Measurements from ENCODE around the gene DHRS3. TPM values are rescaled to one million over a fixed set of nuclear protein-coding genes. Genes with fewer than 3 reads are reported as not detected.

DHRS3 gene
- total and polyA plus RNA-seq, 2 of the 13 experiments (the other 11 are each of a cell fraction or from before 2014, with no cell fraction given) = 48.5 to 90.5 TPM

DNA sequence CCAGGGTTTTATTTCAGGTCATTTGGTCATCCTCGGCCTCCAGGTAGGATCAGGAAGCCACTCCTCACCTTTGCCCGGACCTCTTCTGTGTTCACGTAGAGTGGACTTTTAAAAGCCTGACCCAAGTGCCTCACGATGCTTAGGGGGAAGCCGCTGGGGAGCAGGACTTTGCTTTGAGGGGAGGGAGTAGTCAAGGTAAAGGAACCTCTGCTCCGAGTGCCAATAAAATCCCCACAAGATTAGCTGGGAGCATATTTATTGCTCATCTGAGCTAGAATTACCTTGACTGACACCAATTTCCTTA lies 603 bp upstream of the DHRS3 start (continued):
- TF ChIP-seq HMGXB3 (CRISPR knock-in tag; IDR thresholded peaks at IDR 0.05; ENCODE audit: borderline replicate concordance) (no peak), ZNF121 (CRISPR knock-in tag; IDR thresholded peaks at IDR 0.05) (no peak), ZSCAN31 (CRISPR knock-in tag; IDR thresholded peaks at IDR 0.05; ENCODE audit: low read depth) (no peak), ZNF776 (CRISPR knock-in tag; IDR thresholded peaks at IDR 0.05) (no peak), ISX (CRISPR knock-in tag; conservative IDR thresholded peaks at IDR 0.05) (0 out of 2 replicates have a peak, but pooled peaks have one; percentile 16), ZFY (CRISPR knock-in tag; IDR thresholded peaks at IDR 0.05) (peak; percentile 13; the same call in 1 of the 2 replicates), CHCHD3 (CRISPR knock-in tag; IDR thresholded peaks at IDR 0.05) (peak; percentile 86; the same call in 1 of the 2 replicates), NKX3-1 (CRISPR knock-in tag; IDR thresholded peaks at IDR 0.05) (no peak), MIXL1 (CRISPR knock-in tag; IDR thresholded peaks at IDR 0.05) (no peak), BRD4 (CRISPR knock-in tag; IDR thresholded peaks at IDR 0.05) (no peak), ZNF746 (CRISPR knock-in tag; IDR thresholded peaks at IDR 0.05) (no peak), TP53 (CRISPR knock-in tag; conservative IDR thresholded peaks at IDR 0.05) (no peak), SIX1 (CRISPR knock-in tag; IDR thresholded peaks at IDR 0.05; ENCODE audit: borderline replicate concordance) (no peak), SRY (CRISPR knock-in tag; IDR thresholded peaks at IDR 0.05) (0 out of 2 replicates have a peak, but pooled peaks have one; percentile 19)
- TF ChIP-seq, protein P1, sequence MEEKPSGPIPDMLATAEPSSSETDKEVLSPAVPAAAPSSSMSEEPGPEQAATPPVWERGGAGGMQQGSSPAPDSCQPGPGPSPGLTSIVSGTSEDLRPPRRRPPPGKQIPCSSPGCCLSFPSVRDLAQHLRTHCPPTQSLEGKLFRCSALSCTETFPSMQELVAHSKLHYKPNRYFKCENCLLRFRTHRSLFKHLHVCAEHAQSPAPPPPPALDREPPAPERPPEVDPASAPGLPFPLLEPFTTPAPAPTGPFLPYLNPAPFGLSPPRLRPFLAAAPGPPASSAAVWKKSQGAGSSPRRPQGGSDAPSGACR (CRISPR knock-in tag; IDR thresholded peaks at IDR 0.05) = peak; percentile 24; the same call in 1 of the 2 replicates
- TF ChIP-seq, protein P2, sequence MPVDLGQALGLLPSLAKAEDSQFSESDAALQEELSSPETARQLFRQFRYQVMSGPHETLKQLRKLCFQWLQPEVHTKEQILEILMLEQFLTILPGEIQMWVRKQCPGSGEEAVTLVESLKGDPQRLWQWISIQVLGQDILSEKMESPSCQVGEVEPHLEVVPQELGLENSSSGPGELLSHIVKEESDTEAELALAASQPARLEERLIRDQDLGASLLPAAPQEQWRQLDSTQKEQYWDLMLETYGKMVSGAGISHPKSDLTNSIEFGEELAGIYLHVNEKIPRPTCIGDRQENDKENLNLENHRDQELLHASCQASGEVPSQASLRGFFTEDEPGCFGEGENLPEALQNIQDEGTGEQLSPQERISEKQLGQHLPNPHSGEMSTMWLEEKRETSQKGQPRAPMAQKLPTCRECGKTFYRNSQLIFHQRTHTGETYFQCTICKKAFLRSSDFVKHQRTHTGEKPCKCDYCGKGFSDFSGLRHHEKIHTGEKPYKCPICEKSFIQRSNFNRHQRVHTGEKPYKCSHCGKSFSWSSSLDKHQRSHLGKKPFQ (CRISPR knock-in tag; IDR thresholded peaks at IDR 0.05; ENCODE audit: insufficient replicate concordance) = peak; percentile 57
- TF ChIP-seq, protein P3, sequence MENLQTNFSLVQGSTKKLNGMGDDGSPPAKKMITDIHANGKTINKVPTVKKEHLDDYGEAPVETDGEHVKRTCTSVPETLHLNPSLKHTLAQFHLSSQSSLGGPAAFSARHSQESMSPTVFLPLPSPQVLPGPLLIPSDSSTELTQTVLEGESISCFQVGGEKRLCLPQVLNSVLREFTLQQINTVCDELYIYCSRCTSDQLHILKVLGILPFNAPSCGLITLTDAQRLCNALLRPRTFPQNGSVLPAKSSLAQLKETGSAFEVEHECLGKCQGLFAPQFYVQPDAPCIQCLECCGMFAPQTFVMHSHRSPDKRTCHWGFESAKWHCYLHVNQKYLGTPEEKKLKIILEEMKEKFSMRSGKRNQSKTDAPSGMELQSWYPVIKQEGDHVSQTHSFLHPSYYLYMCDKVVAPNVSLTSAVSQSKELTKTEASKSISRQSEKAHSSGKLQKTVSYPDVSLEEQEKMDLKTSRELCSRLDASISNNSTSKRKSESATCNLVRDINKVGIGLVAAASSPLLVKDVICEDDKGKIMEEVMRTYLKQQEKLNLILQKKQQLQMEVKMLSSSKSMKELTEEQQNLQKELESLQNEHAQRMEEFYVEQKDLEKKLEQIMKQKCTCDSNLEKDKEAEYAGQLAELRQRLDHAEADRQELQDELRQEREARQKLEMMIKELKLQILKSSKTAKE (CRISPR knock-in tag; IDR thresholded peaks at IDR 0.05; ENCODE audit: borderline replicate concordance) = no peak
